Measurements from ENCODE around the gene MRPL2. TPM values are rescaled to one million over a fixed set of nuclear protein-coding genes. Genes with fewer than 3 reads are reported as not detected.

The MRPL2 gene
- total RNA-seq, 1 experiment from 2014 or later: 123 TPM

GRCh38 chr6:43103253-43103876 is 44.1 kb upstream of the MRPL2 start:
- ATAC-seq: peak; percentile 46; the same call in 1 of the 2 replicates
- POLR2A ChIA-PET: no interaction called here
- TF ChIP-seq CBX3 (IDR thresholded peaks at IDR 0.05; ENCODE audit: low read depth) (no peak), POLR2A (IDR thresholded peaks at IDR 0.05; ENCODE audit: borderline replicate concordance, extremely low read depth, insufficient read depth, insufficient read length) (no peak)

DNA sequence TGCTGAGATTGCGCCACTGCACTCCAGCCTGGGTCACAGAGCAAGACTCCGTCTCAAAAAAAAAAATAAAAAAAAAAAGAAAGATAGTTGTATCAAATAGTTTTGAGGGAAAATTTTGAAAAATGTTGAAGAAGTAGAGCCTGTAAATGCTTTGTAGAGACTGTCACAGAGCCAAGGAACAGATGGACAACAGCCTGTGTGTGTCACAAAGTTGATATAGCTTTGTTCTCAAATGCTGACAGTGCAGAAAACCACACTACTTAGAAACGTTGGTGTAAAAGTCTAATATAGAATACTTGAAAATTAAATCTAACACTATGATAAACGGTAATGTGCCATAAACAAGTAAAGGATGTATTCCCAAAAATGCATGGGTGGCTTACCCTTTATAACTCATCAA is 42.3 kb upstream of the MRPL2 start:
- RAD21 ChIA-PET (ENCODE audit: low non-redundant PET in 1 of 2, low total read pairs in 2 of 2, uncharacterized antibody in 2 of 2, unreplicated experiment in 2 of 2): no interaction called here
- POLR2A ChIA-PET: no interaction called here
- no TSS peak for BruUV-seq (replicated peaks)
- Histone ChIP-seq H2AFZ (ENCODE audit: low read depth, low read length, poor library complexity, severe bottlenecking) (no peak overlapping the region), H3K4me1 (ENCODE audit: control insufficient read depth in 1 of 2, insufficient read depth in 2 of 2, low read length in 2 of 2) (peaks cover 28 to 35% of the 10 kb centered on the region in 2 experiments), H3K9me3 (ENCODE audit: control insufficient read depth in 1 of 2, insufficient read depth in 1 of 2, low read depth in 1 of 2, low read length in 2 of 2) (no peaks in the 10 kb centered on the region), H3K27me3 (ENCODE audit: insufficient read depth, low read length) (no peaks in the 10 kb centered on the region), H3K79me2 (ENCODE audit: insufficient read depth, low read length) (peaks cover 49% of the 10 kb centered on the region), H3K9ac (ENCODE audit: low read length) (no peak overlapping the region), H3K27ac (ENCODE audit: low read depth, low read length) (no peak overlapping the region), H3K36me3 (ENCODE audit: control insufficient read depth in 1 of 2, insufficient read depth in 2 of 2, low read length in 2 of 2) (no peaks in the 10 kb centered on the region), H3K9me2 (ENCODE audit: insufficient read depth) (no peaks in the 10 kb centered on the region), H4K20me1 (ENCODE audit: insufficient read depth) (0 out of 2 replicates have a peak, but pooled peaks cover 8% of the 10 kb centered on the region), H3K4me3 (replicated peaks in 1 of 2; ENCODE audit: low read depth in 1 of 2, low read length in 2 of 2) (no peak overlapping the region), H3K4me2 (ENCODE audit: low read length) (no peak overlapping the region)
- CTCF ChIA-PET: interaction anchor here (0.6 kb wide), 1 partner anchor 54 kb away, joined by 3 read pairs; no protein-coding TSS in a partner anchor
- intact Hi-C loops (cut with micrococcal nuclease): no loop called here
- DNase-seq (ENCODE audit: low read depth, low spot score) (no peak), ATAC-seq (no peak)
- no peak for TF ChIP-seq CEBPB (IDR thresholded peaks at IDR 0.05; ENCODE audit: low read depth)
- TF ChIP-seq EZH2phosphoT487 (IDR thresholded peaks at IDR 0.05; ENCODE audit: borderline replicate concordance): no peak
- TF ChIP-seq, protein P1, sequence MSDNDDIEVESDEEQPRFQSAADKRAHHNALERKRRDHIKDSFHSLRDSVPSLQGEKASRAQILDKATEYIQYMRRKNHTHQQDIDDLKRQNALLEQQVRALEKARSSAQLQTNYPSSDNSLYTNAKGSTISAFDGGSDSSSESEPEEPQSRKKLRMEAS (IDR thresholded peaks at IDR 0.05): no peak
- TF ChIP-seq POLR2AphosphoS5 (IDR thresholded peaks at IDR 0.05; ENCODE audit: low read depth, low read length): no peak
- TF ChIP-seq JUND (IDR thresholded peaks at IDR 0.05): no peak
- TF ChIP-seq SP1 (IDR thresholded peaks at IDR 0.05; ENCODE audit: low read depth): no peak
- no peak for TF ChIP-seq CBX3 (IDR thresholded peaks at IDR 0.05; ENCODE audit: low read depth)
- TF ChIP-seq EGR1 (IDR thresholded peaks at IDR 0.05; ENCODE audit: low read depth): no peak
- TF ChIP-seq YY1 (IDR thresholded peaks at IDR 0.05; ENCODE audit: extremely low read depth, insufficient replicate concordance, low read depth, low read length): no peak
- TF ChIP-seq ELF1 (IDR thresholded peaks at IDR 0.05; ENCODE audit: borderline replicate concordance, low read depth): no peak
- TF ChIP-seq, protein P2, sequence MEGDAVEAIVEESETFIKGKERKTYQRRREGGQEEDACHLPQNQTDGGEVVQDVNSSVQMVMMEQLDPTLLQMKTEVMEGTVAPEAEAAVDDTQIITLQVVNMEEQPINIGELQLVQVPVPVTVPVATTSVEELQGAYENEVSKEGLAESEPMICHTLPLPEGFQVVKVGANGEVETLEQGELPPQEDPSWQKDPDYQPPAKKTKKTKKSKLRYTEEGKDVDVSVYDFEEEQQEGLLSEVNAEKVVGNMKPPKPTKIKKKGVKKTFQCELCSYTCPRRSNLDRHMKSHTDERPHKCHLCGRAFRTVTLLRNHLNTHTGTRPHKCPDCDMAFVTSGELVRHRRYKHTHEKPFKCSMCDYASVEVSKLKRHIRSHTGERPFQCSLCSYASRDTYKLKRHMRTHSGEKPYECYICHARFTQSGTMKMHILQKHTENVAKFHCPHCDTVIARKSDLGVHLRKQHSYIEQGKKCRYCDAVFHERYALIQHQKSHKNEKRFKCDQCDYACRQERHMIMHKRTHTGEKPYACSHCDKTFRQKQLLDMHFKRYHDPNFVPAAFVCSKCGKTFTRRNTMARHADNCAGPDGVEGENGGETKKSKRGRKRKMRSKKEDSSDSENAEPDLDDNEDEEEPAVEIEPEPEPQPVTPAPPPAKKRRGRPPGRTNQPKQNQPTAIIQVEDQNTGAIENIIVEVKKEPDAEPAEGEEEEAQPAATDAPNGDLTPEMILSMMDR (IDR thresholded peaks at IDR 0.05 in 2 of 3, conservative IDR thresholded peaks at IDR 0.05 in 1 of 3; ENCODE audit: borderline replicate concordance in 1 of 3, insufficient read depth in 1 of 3, low read depth in 2 of 3, low read length in 2 of 3): no peak
- no peak for TF ChIP-seq ZFX (IDR thresholded peaks at IDR 0.05)
- no peak for TF ChIP-seq RAD21 (IDR thresholded peaks at IDR 0.05; ENCODE audit: low read depth)
- no peak for TF ChIP-seq FOSL1 (IDR thresholded peaks at IDR 0.05; ENCODE audit: low read depth)
- TF ChIP-seq, protein P3, sequence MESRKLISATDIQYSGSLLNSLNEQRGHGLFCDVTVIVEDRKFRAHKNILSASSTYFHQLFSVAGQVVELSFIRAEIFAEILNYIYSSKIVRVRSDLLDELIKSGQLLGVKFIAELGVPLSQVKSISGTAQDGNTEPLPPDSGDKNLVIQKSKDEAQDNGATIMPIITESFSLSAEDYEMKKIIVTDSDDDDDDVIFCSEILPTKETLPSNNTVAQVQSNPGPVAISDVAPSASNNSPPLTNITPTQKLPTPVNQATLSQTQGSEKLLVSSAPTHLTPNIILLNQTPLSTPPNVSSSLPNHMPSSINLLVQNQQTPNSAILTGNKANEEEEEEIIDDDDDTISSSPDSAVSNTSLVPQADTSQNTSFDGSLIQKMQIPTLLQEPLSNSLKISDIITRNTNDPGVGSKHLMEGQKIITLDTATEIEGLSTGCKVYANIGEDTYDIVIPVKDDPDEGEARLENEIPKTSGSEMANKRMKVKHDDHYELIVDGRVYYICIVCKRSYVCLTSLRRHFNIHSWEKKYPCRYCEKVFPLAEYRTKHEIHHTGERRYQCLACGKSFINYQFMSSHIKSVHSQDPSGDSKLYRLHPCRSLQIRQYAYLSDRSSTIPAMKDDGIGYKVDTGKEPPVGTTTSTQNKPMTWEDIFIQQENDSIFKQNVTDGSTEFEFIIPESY (IDR thresholded peaks at IDR 0.05; ENCODE audit: extremely low read depth, insufficient replicate concordance, low read length): no peak

More at GRCh38 chr6:43103253-43103876, 44.1 kb upstream of the MRPL2 start:
- no peak overlapping the region for H3K4me3 ChIP-seq (replicated peaks in 1 of 2; ENCODE audit: low read depth in 1 of 2, low read length in 2 of 2)
- H3K9me2 ChIP-seq (ENCODE audit: insufficient read depth): no peaks in the 10 kb centered on the region
- no peak overlapping the region for H2AFZ ChIP-seq (ENCODE audit: low read depth, low read length, poor library complexity, severe bottlenecking)
- intact Hi-C loops (cut with micrococcal nuclease): no loop called here
- no peak for DNase-seq (ENCODE audit: low read depth, low spot score)
- H3K79me2 ChIP-seq (ENCODE audit: insufficient read depth, low read length): peaks cover 39% of the 10 kb centered on the region
- peaks cover 13 to 20% of the 10 kb centered on the region in 2 experiments; a peak in 3 of 4 replicates for H3K4me1 ChIP-seq (ENCODE audit: control insufficient read depth in 1 of 2, insufficient read depth in 2 of 2, low read length in 2 of 2)
- no peak overlapping the region for H3K9ac ChIP-seq (ENCODE audit: low read length)
- ChIA-PET CTCF (no interaction called here), RAD21 (ENCODE audit: low non-redundant PET in 1 of 2, low total read pairs in 2 of 2, uncharacterized antibody in 2 of 2, unreplicated experiment in 2 of 2) (no interaction called here)
- H4K20me1 ChIP-seq (ENCODE audit: insufficient read depth): 0 out of 2 replicates have a peak, but pooled peaks cover 8% of the 10 kb centered on the region
- no peak overlapping the region for H3K27ac ChIP-seq (ENCODE audit: low read depth, low read length)
- BruUV-seq (replicated peaks): no TSS peak
- H3K36me3 ChIP-seq (ENCODE audit: control insufficient read depth in 1 of 2, insufficient read depth in 2 of 2, low read length in 2 of 2): no peaks in the 10 kb centered on the region
- H3K4me2 ChIP-seq (ENCODE audit: low read length): no peak overlapping the region
- no peaks in the 10 kb centered on the region for H3K27me3 ChIP-seq (ENCODE audit: insufficient read depth, low read length)
- no peaks in the 10 kb centered on the region for H3K9me3 ChIP-seq (ENCODE audit: control insufficient read depth in 1 of 2, insufficient read depth in 1 of 2, low read depth in 1 of 2, low read length in 2 of 2)

All from HCT116 (cell line).